HL-60 (cell line): ENCODE results near the gene LAMA2.

Source experiments
- DNase-seq, 2 experiments: peaks; one replicate each; pipeline ENCODE4 v3.0.0-alpha.2; 2010 to 2020; ENCODE audit warnings: low read depth in 1 of 2, low spot score in 1 of 2
- H3K27ac ChIP-seq: fragments of 250-450 bp; sonication (Bioruptor Pico); replicated peaks from 2 replicates; pipeline ENCODE4 v1.5.1; 2020; ENCODE audit warnings: mild to moderate bottlenecking, moderate library complexity
- H3K27me3 ChIP-seq: fragments of 250-450 bp; sonication (Bioruptor Pico); 2 replicates; pipeline ENCODE4 v1.5.1; 2021; ENCODE audit warnings: mild to moderate bottlenecking, moderate library complexity; ENCODE audit not compliant: insufficient read depth, poor library complexity, severe bottlenecking
- H3K4me3 ChIP-seq: replicated peaks from 2 replicates; pipeline ENCODE4 v1.5.1; 2011; ENCODE audit warnings: mild to moderate bottlenecking, control low read depth, low read length; ENCODE audit not compliant: insufficient read depth
- GABPA ChIP-seq: IDR thresholded peaks from 2 replicates; pipeline ENCODE4 v1.6.1; 2012; ENCODE audit warnings: low read depth
- POLR2AphosphoS5 ChIP-seq: IDR thresholded peaks from 2 replicates; pipeline ENCODE4 v1.6.1; 2012; ENCODE audit warnings: low read depth
- SPI1 ChIP-seq: IDR thresholded peaks from 2 replicates; pipeline ENCODE4 v1.6.1; 2012; ENCODE audit warnings: low read depth, mild to moderate bottlenecking, borderline replicate concordance
- TF ChIP-seq, protein P1 (sequence below): IDR thresholded peaks from 2 replicates; pipeline ENCODE4 v1.6.1; 2012; ENCODE audit warnings: low read depth; ENCODE audit not compliant: insufficient replicate concordance
- TF ChIP-seq, protein P2 (sequence below): IDR thresholded peaks from one replicate; pipeline ENCODE4 v1.5.1; 2011; ENCODE audit warnings: low read length, control low read depth, inconsistent platforms; ENCODE audit not compliant: insufficient read depth

LAMA2 gene

DNA sequence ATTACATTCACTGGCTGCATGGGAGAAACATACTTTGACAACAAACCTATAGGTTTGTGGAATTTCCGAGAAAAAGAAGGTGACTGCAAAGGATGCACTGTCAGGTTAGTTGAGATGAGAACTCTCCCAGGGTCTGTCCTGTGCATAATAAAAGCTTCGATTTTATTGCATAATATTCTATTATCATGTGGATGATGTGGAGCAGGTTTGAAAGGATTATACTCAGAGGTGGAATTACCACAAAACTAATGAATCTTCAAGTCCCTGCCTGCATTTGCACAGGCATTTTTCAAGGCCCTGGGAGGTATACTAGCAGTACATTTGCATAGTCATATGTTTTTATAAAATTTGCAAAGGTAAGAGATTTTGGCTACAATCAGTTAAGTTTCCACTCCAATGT lies 577.3 kb downstream of the LAMA2 start:
- no peak overlapping the region for H3K4me3 ChIP-seq
- DNase-seq: no peak
- H3K27me3 ChIP-seq: no peaks in the 10 kb centered on the region
- no peak overlapping the region for H3K27ac ChIP-seq
- TF ChIP-seq, protein P1, sequence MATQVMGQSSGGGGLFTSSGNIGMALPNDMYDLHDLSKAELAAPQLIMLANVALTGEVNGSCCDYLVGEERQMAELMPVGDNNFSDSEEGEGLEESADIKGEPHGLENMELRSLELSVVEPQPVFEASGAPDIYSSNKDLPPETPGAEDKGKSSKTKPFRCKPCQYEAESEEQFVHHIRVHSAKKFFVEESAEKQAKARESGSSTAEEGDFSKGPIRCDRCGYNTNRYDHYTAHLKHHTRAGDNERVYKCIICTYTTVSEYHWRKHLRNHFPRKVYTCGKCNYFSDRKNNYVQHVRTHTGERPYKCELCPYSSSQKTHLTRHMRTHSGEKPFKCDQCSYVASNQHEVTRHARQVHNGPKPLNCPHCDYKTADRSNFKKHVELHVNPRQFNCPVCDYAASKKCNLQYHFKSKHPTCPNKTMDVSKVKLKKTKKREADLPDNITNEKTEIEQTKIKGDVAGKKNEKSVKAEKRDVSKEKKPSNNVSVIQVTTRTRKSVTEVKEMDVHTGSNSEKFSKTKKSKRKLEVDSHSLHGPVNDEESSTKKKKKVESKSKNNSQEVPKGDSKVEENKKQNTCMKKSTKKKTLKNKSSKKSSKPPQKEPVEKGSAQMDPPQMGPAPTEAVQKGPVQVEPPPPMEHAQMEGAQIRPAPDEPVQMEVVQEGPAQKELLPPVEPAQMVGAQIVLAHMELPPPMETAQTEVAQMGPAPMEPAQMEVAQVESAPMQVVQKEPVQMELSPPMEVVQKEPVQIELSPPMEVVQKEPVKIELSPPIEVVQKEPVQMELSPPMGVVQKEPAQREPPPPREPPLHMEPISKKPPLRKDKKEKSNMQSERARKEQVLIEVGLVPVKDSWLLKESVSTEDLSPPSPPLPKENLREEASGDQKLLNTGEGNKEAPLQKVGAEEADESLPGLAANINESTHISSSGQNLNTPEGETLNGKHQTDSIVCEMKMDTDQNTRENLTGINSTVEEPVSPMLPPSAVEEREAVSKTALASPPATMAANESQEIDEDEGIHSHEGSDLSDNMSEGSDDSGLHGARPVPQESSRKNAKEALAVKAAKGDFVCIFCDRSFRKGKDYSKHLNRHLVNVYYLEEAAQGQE: no peak
- TF ChIP-seq SPI1 (no peak), GABPA (no peak), POLR2AphosphoS5 (no peak)
- TF ChIP-seq, protein P2, sequence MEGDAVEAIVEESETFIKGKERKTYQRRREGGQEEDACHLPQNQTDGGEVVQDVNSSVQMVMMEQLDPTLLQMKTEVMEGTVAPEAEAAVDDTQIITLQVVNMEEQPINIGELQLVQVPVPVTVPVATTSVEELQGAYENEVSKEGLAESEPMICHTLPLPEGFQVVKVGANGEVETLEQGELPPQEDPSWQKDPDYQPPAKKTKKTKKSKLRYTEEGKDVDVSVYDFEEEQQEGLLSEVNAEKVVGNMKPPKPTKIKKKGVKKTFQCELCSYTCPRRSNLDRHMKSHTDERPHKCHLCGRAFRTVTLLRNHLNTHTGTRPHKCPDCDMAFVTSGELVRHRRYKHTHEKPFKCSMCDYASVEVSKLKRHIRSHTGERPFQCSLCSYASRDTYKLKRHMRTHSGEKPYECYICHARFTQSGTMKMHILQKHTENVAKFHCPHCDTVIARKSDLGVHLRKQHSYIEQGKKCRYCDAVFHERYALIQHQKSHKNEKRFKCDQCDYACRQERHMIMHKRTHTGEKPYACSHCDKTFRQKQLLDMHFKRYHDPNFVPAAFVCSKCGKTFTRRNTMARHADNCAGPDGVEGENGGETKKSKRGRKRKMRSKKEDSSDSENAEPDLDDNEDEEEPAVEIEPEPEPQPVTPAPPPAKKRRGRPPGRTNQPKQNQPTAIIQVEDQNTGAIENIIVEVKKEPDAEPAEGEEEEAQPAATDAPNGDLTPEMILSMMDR: no peak

DNA sequence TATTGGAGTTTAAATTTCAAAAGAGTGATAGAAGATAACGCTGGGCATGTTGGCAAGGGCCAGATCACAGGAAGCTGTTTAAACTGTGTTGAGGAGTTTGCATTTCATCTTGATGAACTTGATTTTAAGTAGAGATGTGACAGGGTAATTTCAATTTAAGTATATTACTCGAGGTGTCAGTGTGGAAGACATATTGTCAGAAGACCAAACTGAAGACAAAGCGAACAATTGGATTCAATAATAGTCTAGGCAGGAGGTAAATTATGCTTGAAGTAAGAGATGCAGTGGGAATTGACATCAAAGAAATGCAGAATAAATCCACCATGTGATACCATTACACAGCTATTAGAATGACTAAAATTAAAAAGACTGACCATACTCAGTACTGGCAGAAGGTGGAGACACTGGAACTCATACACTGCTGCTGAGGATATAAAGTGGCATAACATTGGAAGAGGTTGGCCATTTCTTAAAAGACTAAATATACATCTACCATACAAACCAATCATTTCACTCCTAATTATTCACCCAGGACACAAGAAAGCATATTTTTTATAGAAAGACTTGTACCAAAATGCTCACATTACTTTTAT lies 586.2 kb downstream of the LAMA2 start:
- Histone ChIP-seq H3K4me3 (no peak overlapping the region), H3K27me3 (no peaks in the 10 kb centered on the region), H3K27ac (no peak overlapping the region)
- DNase-seq: no peak
- TF ChIP-seq, protein P2: no peak
- no peak for TF ChIP-seq GABPA
- TF ChIP-seq, protein P1: no peak
- TF ChIP-seq SPI1: no peak
- TF ChIP-seq POLR2AphosphoS5: no peak

DNA sequence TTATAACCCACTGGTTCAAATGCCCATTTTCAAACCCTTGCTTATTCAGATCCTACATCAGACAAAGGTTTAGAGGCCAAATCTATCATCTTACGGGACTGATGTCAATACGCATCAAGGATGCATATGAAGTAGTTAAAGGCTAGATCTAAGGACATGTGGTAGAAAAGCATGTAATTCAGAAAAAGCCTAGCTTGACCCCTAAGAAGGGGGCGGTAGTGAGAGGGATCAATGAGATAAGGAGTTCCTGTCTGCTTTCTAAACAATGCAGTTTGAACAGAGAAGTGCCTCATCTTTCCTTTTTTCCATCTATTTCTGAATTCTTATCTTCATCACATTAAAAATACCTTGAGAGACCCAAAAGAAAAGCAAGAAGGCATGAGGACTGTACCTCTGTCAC lies 589.3 kb downstream of the LAMA2 start:
- Histone ChIP-seq H3K27me3 (no peaks in the 10 kb centered on the region), H3K4me3 (no peak overlapping the region), H3K27ac (no peak overlapping the region)
- no peak for DNase-seq
- TF ChIP-seq, protein P2: no peak
- TF ChIP-seq, protein P1: no peak
- TF ChIP-seq SPI1: no peak
- no peak for TF ChIP-seq POLR2AphosphoS5
- TF ChIP-seq GABPA: no peak
